K562 (cell line): Measurements from ENCODE around the gene RNF166. TPM values are rescaled to one million over a fixed set of nuclear protein-coding genes. Genes with fewer than 3 reads are reported as not detected.

Experiments
- CLOCK ChIP-seq: fragments of 250-450 bp; sonication (Bioruptor Pico); IDR thresholded peaks from 2 replicates; pipeline ENCODE4 v1.4.0; 2020; ENCODE audit warnings: mild to moderate bottlenecking, moderate library complexity, borderline replicate concordance
- ETS2 ChIP-seq: IDR thresholded peaks from 2 replicates; pipeline ENCODE4 v1.6.1; 2016; ENCODE audit warnings: borderline replicate concordance, missing genetic modification characterization, mild to moderate bottlenecking, moderate library complexity, missing compliant biosample characterization; ENCODE audit not compliant: poor library complexity, severe bottlenecking
- FOSL1 ChIP-seq: fragments of 200-800 bp; sonication (Bioruptor generic); conservative IDR thresholded peaks from 2 replicates; pipeline ENCODE4 v1.6.1; 2016; ENCODE audit warnings: missing genetic modification characterization, missing compliant biosample characterization
- MCM7 ChIP-seq, 2 experiments: fragments of 450-650 bp; IDR thresholded peaks; 2 replicates each; pipeline ENCODE4 v1.6.1; 2016 to 2018
- NRF1 ChIP-seq, 2 experiments: fragments of 450-650 bp; IDR thresholded peaks in 1 of 2; conservative IDR thresholded peaks in 1 of 2; 2 replicates each; pipeline ENCODE4 v1.6.1; 2014; ENCODE audit warnings: mild to moderate bottlenecking in 2 of 2
- PATZ1 ChIP-seq: fragments of 250-450 bp; sonication (Bioruptor Pico); IDR thresholded peaks from 2 replicates; pipeline ENCODE4 v1.5.0; 2020; ENCODE audit warnings: mild to moderate bottlenecking, borderline replicate concordance
- PPARD ChIP-seq: fragments of 250-450 bp; sonication (Bioruptor Pico); IDR thresholded peaks from 2 replicates; pipeline ENCODE4 v1.8.0; 2022; ENCODE audit warnings: inconsistent platforms, mild to moderate bottlenecking, moderate library complexity
- PRMT5 ChIP-seq: sonication (generic); formaldehyde crosslinking; IDR thresholded peaks from 2 replicates; pipeline ENCODE4 v1.5.0; 2020; ENCODE audit warnings: missing genetic modification reagents
- SP1 ChIP-seq: sonication (generic); formaldehyde crosslinking; IDR thresholded peaks from 2 replicates; pipeline ENCODE4 v1.8.1; 2022; ENCODE audit warnings: mild to moderate bottlenecking, missing genetic modification reagents
- TAF7 ChIP-seq: fragments of 450-650 bp; IDR thresholded peaks from 2 replicates; pipeline ENCODE4 v1.6.1; 2016; ENCODE audit warnings: missing genetic modification characterization, missing compliant biosample characterization
- ZNF143 ChIP-seq: sonication (generic); formaldehyde crosslinking; IDR thresholded peaks from 2 replicates; pipeline ENCODE4 v1.9.0; 2022; ENCODE audit warnings: mild to moderate bottlenecking, missing genetic modification reagents
- ZNF561 ChIP-seq: fragments of 450-650 bp; formaldehyde crosslinking; conservative IDR thresholded peaks from 2 replicates; pipeline ENCODE4 v1.4.0; 2020; ENCODE audit warnings: mild to moderate bottlenecking, moderate library complexity
- ZNF57 ChIP-seq: fragments of 450-650 bp; formaldehyde crosslinking; IDR thresholded peaks from 2 replicates; pipeline ENCODE4 v1.4.0; 2020; ENCODE audit warnings: mild to moderate bottlenecking, moderate library complexity
- polyA plus RNA-seq, 8 experiments: library from polyadenylated mRNA; depleted of rRNA in 4 of 8; stranded (reverse) in 5 of 8; unstranded in 3 of 8; fragments of >200 nt; fragmentation: Nextera tagmentation in 2 of 8; fragmentation: Illumina TruSeq in 1 of 8; extraction: Ambion mirVana in 2 of 8; extraction: Trizol in 1 of 8; gene quantifications; 2 replicates each; pipeline versions ENCODE4 v1.2.1 to v1.2.3, GENCODE V29; 2011 to 2014; ENCODE audit warnings: inconsistent platforms in 1 of 8, missing spikeins in 1 of 8
- total RNA-seq, 7 experiments: library from RNA; depleted of rRNA in 6 of 7; stranded (reverse); fragments of >200 nt in 6 of 7; fragmentation: Illumina TruSeq in 2 of 7; extraction: Trizol in 2 of 7; gene quantifications; 2 replicates each; pipeline versions ENCODE4 v1.2.1 to v1.2.3, GENCODE V29; 2011 to 2021; ENCODE audit warnings: low replicate concordance in 1 of 7
- TF ChIP-seq, protein P1 (sequence below): sonication (generic); formaldehyde crosslinking; IDR thresholded peaks from 2 replicates; pipeline ENCODE4 v1.8.0; 2023; ENCODE audit warnings: mild to moderate bottlenecking, missing genetic modification reagents
- TF ChIP-seq, protein P2 (sequence below): fragments of 450-650 bp; IDR thresholded peaks from 2 replicates; pipeline ENCODE4 v1.6.1; 2018; ENCODE audit warnings: mild to moderate bottlenecking, low read depth; ENCODE audit not compliant: partially characterized antibody
- TF ChIP-seq, protein P3 (sequence below): sonication (generic); formaldehyde crosslinking; IDR thresholded peaks from 2 replicates; pipeline ENCODE4 v1.8.1; 2023; ENCODE audit warnings: mild to moderate bottlenecking, missing genetic modification reagents

The RNF166 gene
- total and polyA plus RNA-seq, 9 of the 15 experiments (the other 6 are each of a cell fraction or from before 2014, with no cell fraction given) = 0.56 to 60.3 (median 19.5) TPM

DNA sequence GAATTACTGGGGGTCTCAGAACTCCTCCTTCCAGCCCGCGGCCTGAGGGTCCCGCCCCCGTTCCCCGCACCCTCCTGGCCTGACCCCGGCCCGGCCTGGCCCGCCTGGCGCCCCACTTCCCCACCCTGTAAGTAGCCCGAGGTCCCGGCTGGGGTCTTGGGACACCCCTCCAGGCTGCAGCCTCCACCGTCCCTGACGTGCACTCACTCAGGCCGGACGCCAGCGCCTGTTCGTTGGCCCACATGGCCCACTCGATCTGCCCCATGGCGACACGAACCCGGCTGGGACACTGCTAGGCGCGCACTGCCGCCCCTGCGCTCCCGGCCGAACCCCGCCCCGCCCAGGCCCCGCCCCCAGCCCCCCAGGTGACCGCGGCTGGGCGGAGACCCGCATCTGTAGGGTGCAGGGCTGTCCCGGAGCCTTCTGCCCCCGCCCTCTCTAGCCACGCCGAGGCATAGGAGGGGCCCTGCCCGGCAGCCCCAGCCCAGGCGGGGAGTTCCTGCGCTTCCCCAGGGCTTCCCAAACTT lies 55.4 kb downstream of the RNF166 start, which contains the start of gene CYBA (continued):
- TF ChIP-seq FOSL1 (tag) (no peak), TAF7 (tag) (no peak), SP1 (CRISPR knock-in tag) (no peak), ZNF57 (CRISPR knock-in tag) (no peak), PPARD (CRISPR knock-in tag) (no peak), PATZ1 (CRISPR knock-in tag) (no peak), NRF1 (conservative IDR thresholded peaks at IDR 0.05 in 1 of 2, IDR thresholded peaks at IDR 0.05 in 1 of 2) (no peak), ZNF143 (no peak), MCM7 (IDR thresholded peaks at IDR 0.05) (no peak), PRMT5 (CRISPR knock-in tag) (no peak), ZNF561 (CRISPR knock-in tag) (no peak), ETS2 (tag) (no peak), CLOCK (CRISPR knock-in tag) (no peak)
- TF ChIP-seq, protein P1, sequence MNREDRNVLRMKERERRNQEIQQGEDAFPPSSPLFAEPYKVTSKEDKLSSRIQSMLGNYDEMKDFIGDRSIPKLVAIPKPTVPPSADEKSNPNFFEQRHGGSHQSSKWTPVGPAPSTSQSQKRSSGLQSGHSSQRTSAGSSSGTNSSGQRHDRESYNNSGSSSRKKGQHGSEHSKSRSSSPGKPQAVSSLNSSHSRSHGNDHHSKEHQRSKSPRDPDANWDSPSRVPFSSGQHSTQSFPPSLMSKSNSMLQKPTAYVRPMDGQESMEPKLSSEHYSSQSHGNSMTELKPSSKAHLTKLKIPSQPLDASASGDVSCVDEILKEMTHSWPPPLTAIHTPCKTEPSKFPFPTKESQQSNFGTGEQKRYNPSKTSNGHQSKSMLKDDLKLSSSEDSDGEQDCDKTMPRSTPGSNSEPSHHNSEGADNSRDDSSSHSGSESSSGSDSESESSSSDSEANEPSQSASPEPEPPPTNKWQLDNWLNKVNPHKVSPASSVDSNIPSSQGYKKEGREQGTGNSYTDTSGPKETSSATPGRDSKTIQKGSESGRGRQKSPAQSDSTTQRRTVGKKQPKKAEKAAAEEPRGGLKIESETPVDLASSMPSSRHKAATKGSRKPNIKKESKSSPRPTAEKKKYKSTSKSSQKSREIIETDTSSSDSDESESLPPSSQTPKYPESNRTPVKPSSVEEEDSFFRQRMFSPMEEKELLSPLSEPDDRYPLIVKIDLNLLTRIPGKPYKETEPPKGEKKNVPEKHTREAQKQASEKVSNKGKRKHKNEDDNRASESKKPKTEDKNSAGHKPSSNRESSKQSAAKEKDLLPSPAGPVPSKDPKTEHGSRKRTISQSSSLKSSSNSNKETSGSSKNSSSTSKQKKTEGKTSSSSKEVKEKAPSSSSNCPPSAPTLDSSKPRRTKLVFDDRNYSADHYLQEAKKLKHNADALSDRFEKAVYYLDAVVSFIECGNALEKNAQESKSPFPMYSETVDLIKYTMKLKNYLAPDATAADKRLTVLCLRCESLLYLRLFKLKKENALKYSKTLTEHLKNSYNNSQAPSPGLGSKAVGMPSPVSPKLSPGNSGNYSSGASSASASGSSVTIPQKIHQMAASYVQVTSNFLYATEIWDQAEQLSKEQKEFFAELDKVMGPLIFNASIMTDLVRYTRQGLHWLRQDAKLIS (CRISPR knock-in tag) = peak; percentile 13; the same call in 1 of the 2 replicates
- TF ChIP-seq, protein P2, sequence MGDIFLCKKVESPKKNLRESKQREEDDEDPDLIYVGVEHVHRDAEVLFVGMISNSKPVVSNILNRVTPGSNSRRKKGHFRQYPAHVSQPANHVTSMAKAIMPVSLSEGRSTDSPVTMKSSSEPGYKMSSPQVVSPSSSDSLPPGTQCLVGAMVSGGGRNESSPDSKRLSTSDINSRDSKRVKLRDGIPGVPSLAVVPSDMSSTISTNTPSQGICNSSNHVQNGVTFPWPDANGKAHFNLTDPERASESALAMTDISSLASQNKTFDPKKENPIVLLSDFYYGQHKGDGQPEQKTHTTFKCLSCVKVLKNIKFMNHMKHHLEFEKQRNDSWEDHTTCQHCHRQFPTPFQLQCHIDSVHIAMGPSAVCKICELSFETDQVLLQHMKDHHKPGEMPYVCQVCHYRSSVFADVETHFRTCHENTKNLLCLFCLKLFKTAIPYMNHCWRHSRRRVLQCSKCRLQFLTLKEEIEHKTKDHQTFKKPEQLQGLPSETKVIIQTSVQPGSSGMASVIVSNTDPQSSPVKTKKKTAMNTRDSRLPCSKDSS = no peak
- TF ChIP-seq, protein P3, sequence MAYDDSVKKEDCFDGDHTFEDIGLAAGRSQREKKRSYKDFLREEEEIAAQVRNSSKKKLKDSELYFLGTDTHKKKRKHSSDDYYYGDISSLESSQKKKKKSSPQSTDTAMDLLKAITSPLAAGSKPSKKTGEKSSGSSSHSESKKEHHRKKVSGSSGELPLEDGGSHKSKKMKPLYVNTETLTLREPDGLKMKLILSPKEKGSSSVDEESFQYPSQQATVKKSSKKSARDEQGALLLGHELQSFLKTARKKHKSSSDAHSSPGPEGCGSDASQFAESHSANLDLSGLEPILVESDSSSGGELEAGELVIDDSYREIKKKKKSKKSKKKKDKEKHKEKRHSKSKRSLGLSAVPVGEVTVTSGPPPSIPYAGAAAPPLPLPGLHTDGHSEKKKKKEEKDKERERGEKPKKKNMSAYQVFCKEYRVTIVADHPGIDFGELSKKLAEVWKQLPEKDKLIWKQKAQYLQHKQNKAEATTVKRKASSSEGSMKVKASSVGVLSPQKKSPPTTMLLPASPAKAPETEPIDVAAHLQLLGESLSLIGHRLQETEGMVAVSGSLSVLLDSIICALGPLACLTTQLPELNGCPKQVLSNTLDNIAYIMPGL (CRISPR knock-in tag) = no peak; the same call in 1 of the 2 replicates
